HEK293 (cell line): Measurements from ENCODE around the gene CSAD.
A peak's percentile ranks its signal among the peaks of the same experiment; 100 is the strongest.

Source experiments
- CTCF ChIA-PET: fragments of 350-600 bp; formaldehyde crosslinking; extraction: SDS; loops from one replicate; lab custom pipeline; 2021; ENCODE audit warnings: antibody characterized with exemption; lab: Yijun Ruan, JAX
- POLR2A ChIA-PET: fragments of 300-600 bp; formaldehyde crosslinking; extraction: SDS; loops from one replicate; lab custom pipeline; 2020; ENCODE audit warnings: antibody characterized with exemption, inconsistent platforms; lab: Yijun Ruan, JAX
- H3K27ac ChIP-seq: fragments of 200-500 bp; sonication (Bioruptor generic); 2 replicates; pipeline ENCODE4 v1.5.1; 2014; ENCODE audit warnings: low read depth, low read length, control low read depth, inconsistent platforms; ENCODE audit errors: extremely low read depth
- H3K36me3 ChIP-seq, 2 experiments: fragments of 200-500 bp in 1 of 2; sonication (Bioruptor generic) in 1 of 2; 1 replicate in 1 of 2; 2 replicates in 1 of 2; pipeline ENCODE4 v1.5.1; 2014 to 2017; ENCODE audit warnings: inconsistent platforms in 2 of 2, low read length in 2 of 2; ENCODE audit not compliant: control insufficient read depth in 2 of 2, insufficient read depth in 1 of 2
- H3K4me1 ChIP-seq: fragments of 200-500 bp; sonication (Bioruptor generic); 2 replicates; pipeline ENCODE4 v1.5.1; 2014; ENCODE audit warnings: mild to moderate bottlenecking, low read length, inconsistent platforms; ENCODE audit not compliant: control insufficient read depth, insufficient read depth
- H3K4me3 ChIP-seq: 2 replicates; pipeline ENCODE4 v1.5.1; 2011; ENCODE audit warnings: low read depth, mild to moderate bottlenecking, control low read depth, low read length, moderate library complexity
- H3K9me3 ChIP-seq: fragments of 200-500 bp; sonication (Bioruptor generic); 2 replicates; pipeline ENCODE4 v1.5.1; 2014; ENCODE audit warnings: low read depth, low read length, inconsistent platforms; ENCODE audit not compliant: control insufficient read depth, insufficient read depth
- ELK4 ChIP-seq: IDR thresholded peaks from 2 replicates; pipeline ENCODE4 v1.6.1; 2011; ENCODE audit warnings: mild to moderate bottlenecking, low read depth, low read length, borderline replicate concordance
- KLF16 ChIP-seq: fragments of 450-650 bp; formaldehyde crosslinking; IDR thresholded peaks from 2 replicates; pipeline ENCODE4 v1.5.1; 2017; ENCODE audit warnings: missing biosample characterization, missing genetic modification characterization
- MZF1 ChIP-seq: fragments of 450-650 bp; formaldehyde crosslinking; IDR thresholded peaks from 2 replicates; pipeline ENCODE4 v1.5.1; 2017; ENCODE audit warnings: missing biosample characterization, missing genetic modification characterization, borderline replicate concordance
- RBAK ChIP-seq: fragments of 450-650 bp; formaldehyde crosslinking; IDR thresholded peaks from 2 replicates; pipeline ENCODE4 v1.5.1; 2016; ENCODE audit warnings: missing biosample characterization, missing genetic modification characterization
- ZBTB17 ChIP-seq: fragments of 450-650 bp; formaldehyde crosslinking; IDR thresholded peaks from 2 replicates; pipeline ENCODE4 v1.5.1; 2016; ENCODE audit warnings: missing biosample characterization, missing genetic modification characterization
- ZIC2 ChIP-seq: fragments of 450-650 bp; formaldehyde crosslinking; IDR thresholded peaks from 2 replicates; pipeline ENCODE4 v1.5.1; 2016; ENCODE audit warnings: missing biosample characterization, missing genetic modification characterization
- ZNF184 ChIP-seq: fragments of 450-650 bp; IDR thresholded peaks from 2 replicates; pipeline ENCODE4 v1.5.1; 2018; ENCODE audit warnings: missing biosample characterization, mild to moderate bottlenecking, missing genetic modification characterization
- ZNF248 ChIP-seq: fragments of 450-650 bp; formaldehyde crosslinking; IDR thresholded peaks from 2 replicates; pipeline ENCODE4 v1.5.1; 2017; ENCODE audit warnings: missing biosample characterization, missing genetic modification characterization
- ZNF335 ChIP-seq: fragments of 450-650 bp; formaldehyde crosslinking; conservative IDR thresholded peaks from 2 replicates; pipeline ENCODE4 v1.5.1; 2016; ENCODE audit warnings: missing biosample characterization, missing genetic modification characterization
- ZNF341 ChIP-seq: fragments of 450-650 bp; formaldehyde crosslinking; IDR thresholded peaks from 2 replicates; pipeline ENCODE4; 2016; ENCODE audit warnings: low read depth, missing biosample characterization, missing genetic modification characterization
- ZNF366 ChIP-seq: fragments of 450-650 bp; formaldehyde crosslinking; conservative IDR thresholded peaks from 2 replicates; pipeline ENCODE4 v1.5.1; 2016; ENCODE audit warnings: missing biosample characterization, missing genetic modification characterization
- ZNF585B ChIP-seq: fragments of 450-650 bp; formaldehyde crosslinking; IDR thresholded peaks from 2 replicates; pipeline ENCODE4 v1.5.1; 2016; ENCODE audit warnings: missing biosample characterization, missing genetic modification characterization
- ZNF600 ChIP-seq: fragments of 450-650 bp; formaldehyde crosslinking; IDR thresholded peaks from 2 replicates; pipeline ENCODE4 v1.5.1; 2016; ENCODE audit warnings: missing biosample characterization, missing genetic modification characterization
- ZNF707 ChIP-seq: fragments of 450-650 bp; formaldehyde crosslinking; IDR thresholded peaks from 2 replicates; pipeline ENCODE4 v1.5.1; 2016; ENCODE audit warnings: missing biosample characterization, missing genetic modification characterization
- ZNF777 ChIP-seq: fragments of 450-650 bp; formaldehyde crosslinking; IDR thresholded peaks from 2 replicates; pipeline ENCODE4 v1.5.1; 2017; ENCODE audit warnings: missing biosample characterization, missing genetic modification characterization, borderline replicate concordance
- ZNF791 ChIP-seq: fragments of 450-650 bp; formaldehyde crosslinking; IDR thresholded peaks from 2 replicates; pipeline ENCODE4 v1.5.1; 2016; ENCODE audit warnings: missing biosample characterization, missing genetic modification characterization
- TF ChIP-seq, protein P1 (sequence below): fragments of 450-650 bp; formaldehyde crosslinking; IDR thresholded peaks from 2 replicates; pipeline ENCODE4 v1.5.1; 2017; ENCODE audit warnings: missing biosample characterization, missing genetic modification characterization

The CSAD gene

DNA sequence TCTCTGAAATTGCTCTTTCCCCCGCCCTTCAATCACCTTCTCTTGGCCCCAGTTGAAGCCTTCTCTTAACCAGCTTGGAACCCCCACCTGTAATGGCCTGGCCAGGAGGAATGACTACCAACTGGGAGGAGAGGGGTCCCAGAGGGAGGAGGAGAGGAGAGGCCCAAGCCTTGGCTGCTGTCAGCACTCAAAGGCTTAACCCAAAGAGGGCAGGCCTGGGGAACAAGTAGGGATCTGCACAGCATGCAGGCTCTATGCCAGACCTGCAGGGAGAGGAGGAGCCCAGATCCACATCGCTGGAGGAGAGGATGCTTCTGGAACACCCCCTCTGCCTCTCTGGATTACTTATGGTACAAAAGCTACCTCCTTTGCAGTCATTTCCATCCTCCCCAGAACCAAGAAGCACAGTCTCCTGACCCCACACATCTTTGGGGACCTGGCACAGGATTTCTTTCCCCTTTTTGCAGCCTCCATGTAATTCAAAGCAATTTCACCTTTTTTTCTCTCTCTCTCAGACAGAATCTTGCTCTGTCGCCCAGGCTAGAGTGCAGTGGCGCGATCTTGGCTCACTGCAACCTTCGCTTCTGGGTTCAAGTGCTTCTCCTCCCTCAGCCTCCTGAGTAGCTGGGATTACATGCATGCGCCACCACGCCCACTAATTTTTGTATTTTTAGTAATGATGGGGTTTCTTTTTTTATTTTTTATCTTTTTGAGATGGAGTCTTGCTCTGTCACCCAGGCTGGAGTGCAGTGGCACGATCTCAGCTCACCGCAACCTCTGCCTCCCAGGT is 45.1 kb upstream of the CSAD start:
- Histone ChIP-seq H3K4me1 (peaks cover 4% of the 10 kb centered on the region), H3K4me3 (no peak overlapping the region), H3K9me3 (no peaks in the 10 kb centered on the region), H3K27ac (no peak overlapping the region), H3K36me3 (no peaks in the 10 kb centered on the region)
- ChIA-PET CTCF (interaction anchor here (0.6 to 1.3 kb wide), 6 partner anchors 8 to 160 kb away, joined by 3 read pairs; no protein-coding TSS in a partner anchor), POLR2A (interaction anchor here (1.0 kb wide), 1 partner anchor 11 kb away, joined by 5 read pairs; no protein-coding TSS in a partner anchor)
- TF ChIP-seq ZNF791 (tag by site-specific recombination) (no peak), ZNF248 (tag by site-specific recombination) (no peak), MZF1 (peak; percentile 42; the same call in 1 of the 2 replicates), ZNF600 (tag by site-specific recombination) (peak; percentile 36; the same call in 1 of the 2 replicates), ZNF366 (tag by site-specific recombination) (0 out of 2 replicates have a peak, but pooled peaks have one; percentile 11), ZBTB17 (tag by site-specific recombination) (peak; percentile 81), ZIC2 (peak; percentile 47), ZNF585B (tag by site-specific recombination) (no peak), RBAK (no peak)
- TF ChIP-seq, protein P1, sequence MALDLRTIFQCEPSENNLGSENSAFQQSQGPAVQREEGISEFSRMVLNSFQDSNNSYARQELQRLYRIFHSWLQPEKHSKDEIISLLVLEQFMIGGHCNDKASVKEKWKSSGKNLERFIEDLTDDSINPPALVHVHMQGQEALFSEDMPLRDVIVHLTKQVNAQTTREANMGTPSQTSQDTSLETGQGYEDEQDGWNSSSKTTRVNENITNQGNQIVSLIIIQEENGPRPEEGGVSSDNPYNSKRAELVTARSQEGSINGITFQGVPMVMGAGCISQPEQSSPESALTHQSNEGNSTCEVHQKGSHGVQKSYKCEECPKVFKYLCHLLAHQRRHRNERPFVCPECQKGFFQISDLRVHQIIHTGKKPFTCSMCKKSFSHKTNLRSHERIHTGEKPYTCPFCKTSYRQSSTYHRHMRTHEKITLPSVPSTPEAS (tag by site-specific recombination) = no peak

GRCh38 chr12:53224897-53225634 is 44.3 kb upstream of the CSAD start:
- Histone ChIP-seq H3K4me1 (peaks cover 4% of the 10 kb centered on the region), H3K27ac (no peak overlapping the region), H3K36me3 (no peaks in the 10 kb centered on the region), H3K4me3 (no peak overlapping the region), H3K9me3 (no peaks in the 10 kb centered on the region)
- POLR2A ChIA-PET = interaction anchor here (0.6 to 1.0 kb wide), 3 partner anchors 10 to 901 kb away, joined by 3 to 5 read pairs (median 4); no protein-coding TSS in a partner anchor
- CTCF ChIA-PET = interaction anchor here (0.6 to 1.3 kb wide), 5 partner anchors 9 to 61 kb away, joined by 3 read pairs; no protein-coding TSS in a partner anchor
- TF ChIP-seq ELK4 (no peak), ZNF184 (tag by site-specific recombination) (no peak), KLF16 (tag by site-specific recombination) (no peak), ZNF707 (tag by site-specific recombination) (no peak), ZNF335 (tag by site-specific recombination) (no peak), ZNF777 (tag by site-specific recombination) (no peak), ZNF341 (tag by site-specific recombination) (peak; percentile 2)
